Activated B cell treated with CpG ODN at 0.5 μM for 24 hours (primary cell): ENCODE data around the gene ANP32A. TPM values are rescaled to one million over a fixed set of nuclear protein-coding genes. Genes with fewer than 3 reads are reported as not detected.

Source experiments
- ATAC-seq: fragments of 200-7000 bp; cut with Tn5 transposase; one replicate; pipeline ENCODE4 v1.10.0; 2021; ENCODE audit warnings: low read depth, mild to moderate bottlenecking, moderate library complexity
- CTCF ChIA-PET: fragments of 350-600 bp; sonication (Branson Sonifier 250); formaldehyde crosslinking; loops from one replicate; lab custom pipeline; 2021; ENCODE audit warnings: antibody characterized with exemption; lab: Charles Lee
- POLR2A ChIA-PET: fragments of 350-600 bp; sonication (Branson Sonifier 250); formaldehyde crosslinking; loops from one replicate; lab custom pipeline; 2021; ENCODE audit warnings: antibody characterized with exemption; lab: Charles Lee
- DNase-seq: peaks from one replicate; pipeline ENCODE4 v3.0.0; 2022
- H3K27ac Mint-ChIP-seq: one replicate; pipeline ENCODE4 v1.8.0; 2020; ENCODE audit warnings: mixed read lengths
- H3K27me3 Mint-ChIP-seq: one replicate; pipeline ENCODE4 v1.8.0; 2021; ENCODE audit warnings: mixed read lengths
- H3K36me3 Mint-ChIP-seq: one replicate; pipeline ENCODE4 v1.8.0; 2021; ENCODE audit warnings: low read depth, mixed read lengths
- H3K4me1 Mint-ChIP-seq: one replicate; pipeline ENCODE4 v1.8.0; 2021; ENCODE audit warnings: mixed read lengths
- H3K4me3 Mint-ChIP-seq: one replicate; pipeline ENCODE4 v1.8.0; 2020; ENCODE audit warnings: mild to moderate bottlenecking, mixed read lengths
- H3K9me3 Mint-ChIP-seq: one replicate; pipeline ENCODE4 v1.8.0; 2020; ENCODE audit warnings: mixed read lengths
- intact Hi-C: fragments of 100-400 bp; cut with micrococcal nuclease; formaldehyde crosslinking; loops from one replicate; pipeline ENCODE4 v1.15.1; 2024
- total RNA-seq: library from RNA; stranded (reverse); gene quantifications from 2 replicates; pipeline ENCODE4 v1.2.3, GENCODE V29; 2022
- TF ChIP-seq, protein P1 (sequence below): fragments of 200-600 bp; IDR thresholded peaks from one replicate; pipeline ENCODE4 v1.8.0; 2022; ENCODE audit warnings: antibody characterized with exemption, mild to moderate bottlenecking

ANP32A gene
- total RNA-seq, 1 donor from 2014 or later, result 199 TPM

DNA sequence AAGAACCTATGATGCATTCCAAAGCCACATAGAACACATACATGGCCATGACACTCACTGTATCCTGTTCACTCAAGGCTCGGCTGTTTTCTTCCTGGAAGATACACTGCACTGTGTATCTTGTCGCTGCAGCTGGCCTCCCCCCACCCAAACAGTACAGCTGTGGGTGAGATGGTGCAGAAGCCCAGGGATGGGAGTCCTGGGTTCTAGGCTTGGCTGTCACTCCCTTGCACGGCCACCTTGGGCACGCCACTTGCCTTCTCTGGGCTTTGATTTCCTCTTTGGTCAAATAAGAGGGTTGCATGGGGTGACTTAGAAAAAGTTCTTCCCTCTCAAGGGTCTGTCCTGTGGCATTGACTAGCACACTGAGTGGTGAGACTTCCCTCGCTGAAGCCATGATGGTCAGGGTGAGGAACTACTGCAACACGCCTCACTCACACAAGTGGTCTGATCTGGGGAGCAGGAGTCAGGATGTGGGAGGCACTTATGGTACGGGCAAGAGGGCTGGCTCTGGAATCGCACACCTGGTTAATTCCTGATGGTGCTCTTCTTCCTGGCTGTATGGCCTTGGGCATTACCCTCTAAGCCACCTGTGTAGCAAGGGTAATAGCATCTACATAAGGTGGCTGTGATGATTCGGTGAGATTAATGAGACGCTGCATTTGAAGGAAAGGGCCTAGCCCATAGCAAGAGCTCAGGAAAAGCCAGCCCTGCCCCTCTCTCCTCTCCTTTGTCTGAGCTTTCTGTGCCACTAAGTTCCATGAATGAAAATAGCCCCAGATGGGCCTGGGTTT is 44.0 kb downstream of the ANP32A start:
- Mint-ChIP-seq H3K4me1 (peaks cover under 1% of the 10 kb centered on the region), H3K4me3 (no peak overlapping the region), H3K9me3 (no peaks in the 10 kb centered on the region), H3K27ac (no peak overlapping the region), H3K36me3 (peaks cover 35% of the 10 kb centered on the region), H3K27me3 (no peaks in the 10 kb centered on the region)
- CTCF ChIA-PET, result no interaction called here
- DNase-seq (no peak), ATAC-seq (no peak)
- POLR2A ChIA-PET, result interaction anchor here (1.1 kb wide), 1 partner anchor 42 kb away, joined by 3 read pairs; no protein-coding TSS in a partner anchor
- TF ChIP-seq, protein P1, sequence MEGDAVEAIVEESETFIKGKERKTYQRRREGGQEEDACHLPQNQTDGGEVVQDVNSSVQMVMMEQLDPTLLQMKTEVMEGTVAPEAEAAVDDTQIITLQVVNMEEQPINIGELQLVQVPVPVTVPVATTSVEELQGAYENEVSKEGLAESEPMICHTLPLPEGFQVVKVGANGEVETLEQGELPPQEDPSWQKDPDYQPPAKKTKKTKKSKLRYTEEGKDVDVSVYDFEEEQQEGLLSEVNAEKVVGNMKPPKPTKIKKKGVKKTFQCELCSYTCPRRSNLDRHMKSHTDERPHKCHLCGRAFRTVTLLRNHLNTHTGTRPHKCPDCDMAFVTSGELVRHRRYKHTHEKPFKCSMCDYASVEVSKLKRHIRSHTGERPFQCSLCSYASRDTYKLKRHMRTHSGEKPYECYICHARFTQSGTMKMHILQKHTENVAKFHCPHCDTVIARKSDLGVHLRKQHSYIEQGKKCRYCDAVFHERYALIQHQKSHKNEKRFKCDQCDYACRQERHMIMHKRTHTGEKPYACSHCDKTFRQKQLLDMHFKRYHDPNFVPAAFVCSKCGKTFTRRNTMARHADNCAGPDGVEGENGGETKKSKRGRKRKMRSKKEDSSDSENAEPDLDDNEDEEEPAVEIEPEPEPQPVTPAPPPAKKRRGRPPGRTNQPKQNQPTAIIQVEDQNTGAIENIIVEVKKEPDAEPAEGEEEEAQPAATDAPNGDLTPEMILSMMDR, result no peak
- intact Hi-C loops, result no loop called here

DNA sequence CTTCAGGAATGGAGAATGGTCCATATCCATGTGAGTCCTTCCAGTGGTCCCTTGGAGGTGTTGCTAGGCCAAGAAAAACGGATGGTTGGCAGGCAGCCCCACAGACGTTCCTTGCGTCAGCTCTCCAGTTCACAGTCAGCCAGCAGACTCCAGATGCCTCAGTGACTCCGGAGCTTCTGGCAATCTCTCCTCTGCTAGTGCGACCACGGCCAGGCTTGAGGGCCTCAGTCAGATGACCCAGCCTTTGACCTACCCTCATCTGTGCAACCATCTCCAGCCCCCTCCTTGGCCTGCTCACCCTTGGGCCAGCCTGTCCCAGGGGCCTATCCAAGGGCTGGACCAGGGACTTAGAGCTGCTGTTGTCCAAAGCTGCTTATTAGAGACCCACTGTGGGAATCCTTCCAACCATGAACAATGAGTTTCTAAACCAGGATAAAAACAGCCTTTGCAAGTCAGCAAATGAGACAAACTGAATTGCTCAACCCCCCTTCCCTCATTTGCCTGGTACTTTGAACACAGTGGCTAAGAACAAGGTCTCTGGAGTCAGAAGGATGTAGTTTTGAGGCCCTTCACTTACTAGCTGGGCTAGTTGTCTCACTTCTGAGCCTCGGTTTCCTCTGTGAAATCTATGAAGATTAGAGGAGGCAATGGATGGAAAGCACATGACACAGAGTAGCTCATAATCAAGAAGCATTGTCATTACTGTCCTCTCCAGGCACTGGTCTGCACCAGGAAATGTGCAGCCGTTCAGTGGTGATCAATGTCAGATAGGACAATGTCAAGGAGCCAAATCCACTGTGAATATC is 44.8 kb downstream of the ANP32A start:
- no peak for DNase-seq
- H3K9me3 Mint-ChIP-seq, result no peaks in the 10 kb centered on the region
- H3K4me1 Mint-ChIP-seq, result no peaks in the 10 kb centered on the region
- ChIA-PET CTCF (no interaction called here), POLR2A (interaction anchor here (1.1 kb wide), 1 partner anchor 43 kb away, joined by 3 read pairs; no protein-coding TSS in a partner anchor)
- intact Hi-C loops, result no loop called here
- no peaks in the 10 kb centered on the region for H3K27me3 Mint-ChIP-seq
- H3K4me3 Mint-ChIP-seq, result no peak overlapping the region
- TF ChIP-seq, protein P1, result no peak
- no peak overlapping the region for H3K27ac Mint-ChIP-seq
- ATAC-seq, result no peak
- H3K36me3 Mint-ChIP-seq, result peaks cover 32% of the 10 kb centered on the region

DNA sequence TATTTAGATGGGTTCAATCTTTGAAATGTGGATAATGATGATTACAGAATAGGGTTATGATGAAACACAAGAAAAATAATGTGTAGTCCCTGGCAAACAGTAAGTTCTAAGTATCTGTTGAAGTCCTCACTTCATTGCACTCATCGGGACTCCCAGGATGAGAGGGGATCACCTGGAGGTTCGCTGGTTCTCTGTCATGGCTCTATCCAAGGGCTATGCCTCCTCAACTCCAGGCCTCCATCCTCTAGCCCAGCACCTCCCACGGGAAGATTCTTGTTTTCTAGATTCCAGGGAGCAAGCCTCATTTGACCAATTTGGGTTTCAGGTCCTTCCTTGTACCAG is 45.5 kb downstream of the ANP32A start:
- TF ChIP-seq, protein P1, result no peak
- ATAC-seq (no peak), DNase-seq (no peak)
- Mint-ChIP-seq H3K36me3 (peaks cover 25% of the 10 kb centered on the region), H3K27ac (no peak overlapping the region), H3K27me3 (no peaks in the 10 kb centered on the region), H3K4me3 (no peak overlapping the region), H3K4me1 (no peaks in the 10 kb centered on the region), H3K9me3 (no peaks in the 10 kb centered on the region)
- POLR2A ChIA-PET, result no interaction called here
- intact Hi-C loops, result no loop called here
- CTCF ChIA-PET, result no interaction called here

DNA sequence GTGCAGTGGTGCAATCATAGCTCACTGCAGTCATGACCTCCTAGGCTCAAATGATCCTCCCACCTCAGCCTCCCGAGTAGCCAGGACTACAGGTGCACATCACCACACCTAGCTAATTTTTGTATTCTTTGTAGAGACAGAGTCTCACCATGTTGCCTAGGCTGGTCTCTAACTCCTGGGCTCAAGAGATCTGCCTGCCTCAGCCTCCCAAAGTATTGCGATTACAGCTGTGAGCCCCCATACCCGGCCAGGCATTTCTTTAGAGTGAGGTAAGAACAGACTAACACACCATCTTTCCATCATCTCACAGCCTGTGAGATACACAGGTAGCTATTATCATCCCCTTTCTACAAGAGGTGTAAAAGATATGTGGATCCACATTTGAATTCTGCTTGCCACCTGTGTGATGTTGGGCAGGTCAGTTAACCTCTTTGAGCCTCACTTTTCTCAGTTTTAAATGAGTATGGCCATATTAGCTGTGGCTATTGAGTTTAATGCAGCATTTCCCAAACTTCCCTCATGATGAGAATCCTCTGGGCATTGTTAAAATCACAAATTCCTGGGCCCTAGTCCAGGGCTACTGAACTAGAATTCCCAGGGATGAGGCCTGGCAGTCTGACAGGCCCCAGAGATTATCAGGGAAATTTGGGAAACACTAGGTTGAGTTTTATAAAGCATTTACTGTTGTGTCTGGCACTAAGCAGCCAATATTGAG is 46.0 kb downstream of the ANP32A start:
- DNase-seq (no peak), ATAC-seq (no peak)
- H3K36me3 Mint-ChIP-seq, result peaks cover 21% of the 10 kb centered on the region
- POLR2A ChIA-PET, result no interaction called here
- no peak overlapping the region for H3K27ac Mint-ChIP-seq
- TF ChIP-seq, protein P1, result no peak
- no peaks in the 10 kb centered on the region for H3K4me1 Mint-ChIP-seq
- no peaks in the 10 kb centered on the region for H3K27me3 Mint-ChIP-seq
- no peak overlapping the region for H3K4me3 Mint-ChIP-seq
- CTCF ChIA-PET, result interaction anchor here (0.6 kb wide), 1 partner anchor 111 kb away, joined by 3 read pairs; no protein-coding TSS in a partner anchor
- H3K9me3 Mint-ChIP-seq, result no peaks in the 10 kb centered on the region
- intact Hi-C loops, result no loop called here
